ENCODE measurements around the gene CLHC1. TPM values are rescaled to one million over a fixed set of nuclear protein-coding genes. Genes with fewer than 3 reads are reported as not detected.
A peak's percentile ranks its signal among the peaks of the same experiment; 100 is the strongest.
"Not testable (repeated sequence)": the region's sequence is repeated elsewhere in the genome, so short reads cannot be mapped to it uniquely, and the experiment has no call there.

CLHC1 gene
- total and polyA plus RNA-seq, 2 donors (not counting 1 experiment from before 2014, with no cell fraction given): 2.0 to 12.8 TPM

GRCh38 chr2:55268288-55268906 is 36.3 kb upstream of the CLHC1 start:
- H3K4me1 Mint-ChIP-seq: peaks cover 18% of the 10 kb centered on the region
- Histone ChIP-seq H3K9me3 (ENCODE audit: control extremely low read depth in 1 of 3, control insufficient read depth in 2 of 3, insufficient read depth in 1 of 3, low read length in 2 of 3) (no peaks in the 10 kb centered on the region), H3K79me2 (ENCODE audit: control insufficient read depth, insufficient read depth, low read length) (no peaks in the 10 kb centered on the region), H4K20me1 (ENCODE audit: control insufficient read depth, insufficient read depth, low read length, poor library complexity, severe bottlenecking) (no peaks in the 10 kb centered on the region), H3K27ac (ENCODE audit: low read length in 2 of 2) (peak overlapping the region; percentile 78 to 83), H3K36me3 (replicated peaks in 1 of 2; ENCODE audit: control extremely low read depth in 1 of 2, control insufficient read depth in 1 of 2, extremely low read depth in 1 of 2, insufficient read depth in 2 of 2, low read length in 1 of 2) (peaks cover 3 to 10% of the 10 kb centered on the region in 2 experiments), H3K27me3 (replicated peaks in 1 of 4; ENCODE audit: control extremely low read depth in 1 of 4, control insufficient read depth in 3 of 4, insufficient read depth in 4 of 4, low read length in 3 of 4) (no peaks in the 10 kb centered on the region), H2AFZ (ENCODE audit: insufficient read depth, low read depth, low read length, poor library complexity, severe bottlenecking) (peak overlapping the region; percentile 79), H3K4me3 (ENCODE audit: control extremely low read depth in 1 of 5, extremely low read depth in 1 of 5, insufficient read depth in 1 of 5, low read depth in 2 of 5, low read length in 4 of 5) (peak overlapping the region; percentile 70 to 92 (median 82)), H3K4me2 (replicated peaks; ENCODE audit: low read depth, low read length, poor library complexity, severe bottlenecking) (peak overlapping the region; percentile 78), H3K4me1 (ENCODE audit: control insufficient read depth in 2 of 2, insufficient read depth in 2 of 2, low read length in 2 of 2) (peaks cover 12 to 14% of the 10 kb centered on the region in 2 donors), H3K9ac (ENCODE audit: low read length) (peak overlapping the region; percentile 71)
- ChIA-PET POLR2A (no interaction called here), CTCF (no interaction called here)
- H3K27me3 Mint-ChIP-seq: no peaks in the 10 kb centered on the region
- H3K27ac Mint-ChIP-seq: peak overlapping the region; percentile 95
- DNase-seq (no peak), ATAC-seq (ENCODE audit: low read depth) (no peak)
- TF ChIP-seq CTCF (IDR thresholded peaks at IDR 0.05) (no peak), EZH2 (IDR thresholded peaks at IDR 0.05; ENCODE audit: borderline replicate concordance, insufficient read depth, low read depth, low read length, poor library complexity, severe bottlenecking) (no peak)
- H3K9me3 Mint-ChIP-seq (ENCODE audit: insufficient read depth): no peaks in the 10 kb centered on the region
- intact Hi-C loops (cut with micrococcal nuclease): loop anchor here (2.0 kb wide), 1 partner anchor 46 kb away; no protein-coding TSS in a partner anchor
- 12% methylated on average over 10 of the region's 13 CpGs for WGBS (ENCODE audit: insufficient coverage)
- H3K4me3 Mint-ChIP-seq: peak overlapping the region; percentile 97

- H3K36me3 ChIP-seq (replicated peaks in 1 of 2; ENCODE audit: control extremely low read depth in 1 of 2, control insufficient read depth in 1 of 2, extremely low read depth in 1 of 2, insufficient read depth in 2 of 2, low read length in 1 of 2): peaks cover 3 to 46% of the 10 kb centered on the region in 2 experiments
- H3K4me2 ChIP-seq (replicated peaks; ENCODE audit: low read depth, low read length, poor library complexity, severe bottlenecking); H3K9me3 ChIP-seq (ENCODE audit: control extremely low read depth in 1 of 3, control insufficient read depth in 2 of 3, insufficient read depth in 1 of 3, low read length in 2 of 3); H2AFZ ChIP-seq (ENCODE audit: insufficient read depth, low read depth, low read length, poor library complexity, severe bottlenecking); H3K4me3 ChIP-seq (ENCODE audit: control extremely low read depth in 1 of 5, extremely low read depth in 1 of 5, insufficient read depth in 1 of 5, low read depth in 2 of 5, low read length in 4 of 5); H3K27ac Mint-ChIP-seq; H3K27me3 Mint-ChIP-seq; H4K20me1 ChIP-seq (ENCODE audit: control insufficient read depth, insufficient read depth, low read length, poor library complexity, severe bottlenecking); H3K4me3 Mint-ChIP-seq; H3K4me1 Mint-ChIP-seq; intact Hi-C loops (cut with micrococcal nuclease); H3K79me2 ChIP-seq (ENCODE audit: control insufficient read depth, insufficient read depth, low read length); H3K9ac ChIP-seq (ENCODE audit: low read length); DNase-seq; H3K27me3 ChIP-seq (replicated peaks in 1 of 4; ENCODE audit: control extremely low read depth in 1 of 4, control insufficient read depth in 3 of 4, insufficient read depth in 4 of 4, low read length in 3 of 4); H3K4me1 ChIP-seq (ENCODE audit: control insufficient read depth in 2 of 2, insufficient read depth in 2 of 2, low read length in 2 of 2); H3K9me3 Mint-ChIP-seq (ENCODE audit: insufficient read depth); H3K27ac ChIP-seq (ENCODE audit: low read length in 2 of 2); ATAC-seq (ENCODE audit: low read depth): not testable (repeated sequence)
- no CpG with 5 or more reads among the region's 3 CpGs for WGBS (ENCODE audit: insufficient coverage)
- POLR2A ChIA-PET: interaction anchor here (0.6 kb wide), 2 partner anchors 8 to 1163 kb away, joined by 4 to 9 read pairs; no protein-coding TSS in a partner anchor
- CTCF ChIA-PET: interaction anchor here (1.2 kb wide), 1 partner anchor 11 kb away, joined by 3 read pairs; no protein-coding TSS in a partner anchor
Observed at GRCh38 chr2:55259586-55259985, 27.5 kb upstream of the CLHC1 start.

Data from B cell (primary cell).